SKM-1 (cell line): ENCODE measurements around the gene PDZK1IP1.
"Not testable (repeated sequence)": the region's sequence is repeated elsewhere in the genome, so short reads cannot be mapped to it uniquely, and the experiment has no call there.

Experiments used
- DNase-seq: peaks from one replicate; lab custom pipeline; 2025; ENCODE audit not compliant: unreplicated experiment; lab: John Stamatoyannopoulos, UW

PDZK1IP1 gene

GRCh38 chr1:47140358-47140757, 49.5 kb downstream of the PDZK1IP1 start:
- not testable (repeated sequence) for DNase-seq

GRCh38 chr1:47137925-47138615, 51.8 kb downstream of the PDZK1IP1 start:
- DNase-seq = no peak

GRCh38 chr1:47137198-47137597, 52.6 kb downstream of the PDZK1IP1 start, which contains the start of gene CYP4A22:
Gene CYP4A22, plus strand, starts transcription at chr1:47137441. Its CDS starts 45 bp downstream, at chr1:47137486.
- no peak for DNase-seq
